Spleen (tissue), 11 donors: ENCODE results near the gene F2RL1. TPM values are rescaled to one million over a fixed set of nuclear protein-coding genes. Genes with fewer than 3 reads are reported as not detected.
"Not testable (repeated sequence)": the region's sequence is repeated elsewhere in the genome, so short reads cannot be mapped to it uniquely, and the experiment has no call there.

Experiments used
- DNase-seq: peaks from one replicate; pipeline ENCODE4 v3.0.0-alpha.2; 2020
- H3K27ac ChIP-seq, 8 donors: fragments of 200-600 bp; sonication (generic) in 7 of 8; 1 replicate in 4 of 8; 2 replicates in 4 of 8; pipeline versions ENCODE4 v1.5.0 to v1.8.0; 2016 to 2021; ENCODE audit warnings: inconsistent platforms in 4 of 8, mild to moderate bottlenecking in 4 of 8, moderate library complexity in 1 of 8
- H3K27me3 ChIP-seq, 7 donors: fragments of 200-600 bp; sonication (generic) in 6 of 7; replicated peaks in 1 of 7; 1 replicate in 4 of 7; 2 replicates in 3 of 7; pipeline versions ENCODE4 v1.5.0 to v1.8.0; 2016 to 2021; ENCODE audit warnings: inconsistent platforms in 3 of 7, mild to moderate bottlenecking in 1 of 7
- H3K36me3 ChIP-seq, 6 donors: fragments of 200-600 bp; sonication (generic) in 5 of 6; 1 replicate in 4 of 6; 2 replicates in 2 of 6; pipeline versions ENCODE4 v1.5.0 to v1.8.0; 2016 to 2021; ENCODE audit warnings: inconsistent platforms in 2 of 6
- H3K4me1 ChIP-seq, 6 donors: fragments of 200-600 bp; sonication (generic) in 5 of 6; 1 replicate in 3 of 6; 2 replicates in 3 of 6; pipeline versions ENCODE4 v1.5.0 to v1.8.0; 2016 to 2021; ENCODE audit warnings: inconsistent platforms in 3 of 6
- H3K4me3 ChIP-seq, 8 donors: fragments of 200-600 bp; sonication (generic) in 7 of 8; 1 replicate in 4 of 8; 2 replicates in 4 of 8; pipeline versions ENCODE4 v1.5.0 to v1.8.0; 2016 to 2021; ENCODE audit warnings: inconsistent platforms in 4 of 8, mild to moderate bottlenecking in 4 of 8, moderate library complexity in 2 of 8
- H3K9me3 ChIP-seq, 8 donors: fragments of 200-600 bp; sonication (generic) in 7 of 8; 1 replicate in 4 of 8; 2 replicates in 4 of 8; pipeline versions ENCODE4 v1.5.0 to v1.8.0; 2016 to 2021; ENCODE audit warnings: inconsistent platforms in 4 of 8
- POLR2A ChIP-seq, 3 donors: fragments of 450-650 bp; IDR thresholded peaks; one replicate each; pipeline ENCODE4 v1.5.1; 2017; ENCODE audit warnings: antibody characterized with exemption in 3 of 3, mild to moderate bottlenecking in 1 of 3
- POLR2AphosphoS5 ChIP-seq, 3 donors: sonication (generic); formaldehyde crosslinking; IDR thresholded peaks; one replicate each; pipeline ENCODE4 v1.5.1; 2017; ENCODE audit warnings: antibody characterized with exemption in 3 of 3
- WGBS, 5 donors: extraction: QIAGEN DNeasy Blood & Tissue Kit in 3 of 5; methylation state at CpG; one replicate each; pipeline versions ENCODE4 v1.1.5 to v1.1.7; 2013 to 2018; 5-methylcytosine and 5-hydroxymethylcytosine counted together
- intact Hi-C: fragments of 100-400 bp; cut with DNase I; formaldehyde crosslinking; loops from one replicate; pipeline ENCODE4 v1.15.0; 2023; ENCODE audit warnings: low total_unique reads
- polyA plus RNA-seq, 3 donors: library from polyadenylated mRNA; stranded (reverse); fragments of 200-250 nt; gene quantifications; one replicate each; pipeline ENCODE4 v1.2.1, GENCODE V29; 2013
- total RNA-seq, 7 donors: library from RNA; depleted of rRNA in 3 of 7; stranded (reverse); fragments of >200 nt in 3 of 7; fragmentation: NEBNext Ultra II Directional in 4 of 7; extraction: Animal tissue kit (Norgen Biotek cat#: 25700) in 4 of 7; gene quantifications; one replicate each; pipeline versions ENCODE4 v1.1.0 to v1.2.1, GENCODE V29; 2016 to 2021
- TF ChIP-seq, protein P1 (sequence below), 11 experiments: fragments of 200-600 bp in 7 of 11; fragments of 450-650 bp in 4 of 11; sonication (generic) in 4 of 11; IDR thresholded peaks in 8 of 11; conservative IDR thresholded peaks in 3 of 11; 1 replicate in 7 of 11; 2 replicates in 4 of 11; pipeline versions ENCODE4 v1.4.0 to v1.8.0; 2016 to 2021; ENCODE audit warnings: antibody characterized with exemption in 11 of 11, inconsistent platforms in 4 of 11, mild to moderate bottlenecking in 1 of 11
- donor health status: healthy with polysubstance abuse.
- donor health status: DM: no; HTN: no; CAD: no; lungs with moderate emphysema.
- donor health status: DM: no; HTN: no; CAD: no.
- donor health status: Bipolar disorder and iron deficiency.
- donor health status: healthy.
- donor health status: DM: no; HTN: no; CAD: no.
- donor health status: DM: yes; HTN: yes; CAD: no.

The F2RL1 gene
- total and polyA plus RNA-seq, 10 donors, result 0.46 to 9.5 (median 4.6) TPM

DNA sequence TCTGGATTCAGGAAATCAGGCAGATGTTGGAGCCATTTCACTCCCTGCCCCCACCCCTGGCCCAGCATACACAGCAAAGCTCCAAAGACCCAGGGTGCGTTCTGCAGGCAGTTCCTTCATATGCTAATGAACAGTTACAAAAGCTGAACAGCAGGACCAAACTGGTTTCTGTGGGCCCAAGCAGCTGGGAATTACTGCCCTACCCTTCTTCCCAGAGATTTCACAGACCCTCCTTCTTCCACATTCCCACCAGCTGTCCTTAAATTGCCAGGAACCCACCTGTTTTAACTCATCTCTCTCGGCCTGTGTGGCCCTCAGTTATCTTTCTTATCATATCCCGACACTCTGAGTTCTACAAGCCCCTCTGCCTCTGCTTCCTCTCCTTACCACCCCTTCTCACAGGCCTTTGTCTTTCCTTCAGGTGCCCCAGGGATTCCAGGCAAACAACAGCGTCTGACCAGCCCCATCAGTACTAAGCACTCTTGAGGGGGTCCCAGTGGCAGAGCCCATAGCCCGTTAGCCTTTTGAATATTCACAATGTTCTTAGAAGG is 10.6 kb upstream of the F2RL1 start:
- DNase-seq, result peak; percentile 30
- H3K4me3 ChIP-seq, result no peak overlapping the region
- H3K9me3 ChIP-seq, result no peaks in the 10 kb centered on the region
- no peak overlapping the region for H3K27ac ChIP-seq
- H3K4me1 ChIP-seq, result no peaks in the 10 kb centered on the region
- intact Hi-C loops, result no loop called here
- WGBS, 5 donors, result 70 to 90% (median 81%) methylated on average over 5 of the region's 5 CpGs
- H3K36me3 ChIP-seq, result no peaks in the 10 kb centered on the region
- H3K27me3 ChIP-seq, result no peaks in the 10 kb centered on the region
- no peak for TF ChIP-seq POLR2AphosphoS5 (IDR thresholded peaks at IDR 0.05)
- TF ChIP-seq, protein P1, sequence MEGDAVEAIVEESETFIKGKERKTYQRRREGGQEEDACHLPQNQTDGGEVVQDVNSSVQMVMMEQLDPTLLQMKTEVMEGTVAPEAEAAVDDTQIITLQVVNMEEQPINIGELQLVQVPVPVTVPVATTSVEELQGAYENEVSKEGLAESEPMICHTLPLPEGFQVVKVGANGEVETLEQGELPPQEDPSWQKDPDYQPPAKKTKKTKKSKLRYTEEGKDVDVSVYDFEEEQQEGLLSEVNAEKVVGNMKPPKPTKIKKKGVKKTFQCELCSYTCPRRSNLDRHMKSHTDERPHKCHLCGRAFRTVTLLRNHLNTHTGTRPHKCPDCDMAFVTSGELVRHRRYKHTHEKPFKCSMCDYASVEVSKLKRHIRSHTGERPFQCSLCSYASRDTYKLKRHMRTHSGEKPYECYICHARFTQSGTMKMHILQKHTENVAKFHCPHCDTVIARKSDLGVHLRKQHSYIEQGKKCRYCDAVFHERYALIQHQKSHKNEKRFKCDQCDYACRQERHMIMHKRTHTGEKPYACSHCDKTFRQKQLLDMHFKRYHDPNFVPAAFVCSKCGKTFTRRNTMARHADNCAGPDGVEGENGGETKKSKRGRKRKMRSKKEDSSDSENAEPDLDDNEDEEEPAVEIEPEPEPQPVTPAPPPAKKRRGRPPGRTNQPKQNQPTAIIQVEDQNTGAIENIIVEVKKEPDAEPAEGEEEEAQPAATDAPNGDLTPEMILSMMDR (IDR thresholded peaks at IDR 0.05 in 8 of 11, conservative IDR thresholded peaks at IDR 0.05 in 3 of 11), result no peak
- TF ChIP-seq POLR2A (IDR thresholded peaks at IDR 0.05), result no peak

DNA sequence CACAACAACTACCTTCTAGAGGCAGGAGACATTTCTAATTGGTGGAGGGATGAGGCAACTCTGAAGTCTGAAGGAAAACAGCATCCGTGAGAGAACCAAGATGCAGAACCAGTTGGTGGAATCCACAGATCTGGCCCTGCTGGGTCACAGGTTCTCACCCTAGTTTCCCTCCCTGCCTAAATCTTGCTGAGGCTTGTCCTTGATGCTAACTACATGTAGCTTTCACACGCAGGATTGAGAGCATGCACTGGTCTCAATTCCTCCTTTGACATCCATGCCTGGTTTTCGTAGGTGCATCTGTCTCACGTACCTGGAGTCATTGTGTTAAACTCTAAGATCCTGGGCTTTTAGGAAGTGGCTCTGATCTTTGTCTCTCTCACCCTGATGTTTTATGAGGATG is 9.7 kb upstream of the F2RL1 start:
- intact Hi-C loops, result no loop called here
- no peak overlapping the region for H3K4me3 ChIP-seq
- 79 to 93% (median 88%) methylated on average over 4 of the region's 4 CpGs for WGBS, 5 donors
- no peaks in the 10 kb centered on the region for H3K27me3 ChIP-seq
- H3K9me3 ChIP-seq, result no peaks in the 10 kb centered on the region
- no peaks in the 10 kb centered on the region for H3K36me3 ChIP-seq
- DNase-seq, result no peak
- H3K4me1 ChIP-seq, result no peaks in the 10 kb centered on the region
- no peak overlapping the region for H3K27ac ChIP-seq
- TF ChIP-seq POLR2AphosphoS5 (IDR thresholded peaks at IDR 0.05) (no peak), POLR2A (IDR thresholded peaks at IDR 0.05) (no peak)
- TF ChIP-seq, protein P1 (IDR thresholded peaks at IDR 0.05 in 8 of 11, conservative IDR thresholded peaks at IDR 0.05 in 3 of 11), result no peak

DNA sequence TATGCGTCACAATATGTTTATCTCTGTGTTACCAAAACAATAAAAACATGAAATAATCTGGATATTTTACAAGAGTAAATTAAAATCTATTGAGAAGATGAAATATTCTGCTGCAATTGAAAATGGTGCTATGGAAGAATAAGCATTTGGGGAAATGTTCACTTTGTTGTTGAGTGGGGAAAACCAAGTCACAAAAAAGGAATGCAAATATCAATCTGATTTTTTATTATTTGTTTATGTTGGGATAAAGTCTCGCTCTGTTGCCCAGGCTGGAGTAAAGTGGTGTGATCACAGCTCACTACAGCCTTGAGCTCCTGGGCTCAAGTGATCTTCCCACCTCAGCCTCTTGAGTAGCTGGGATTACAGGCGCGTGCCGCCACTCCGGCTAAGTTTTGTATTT is 8.6 kb upstream of the F2RL1 start:
- Histone ChIP-seq H3K27me3 (peaks cover 0 to 8% (median 0%) of the 10 kb centered on the region in 7 donors), H3K36me3 (no peaks in the 10 kb centered on the region), H3K4me1 (no peaks in the 10 kb centered on the region), H3K27ac (no peak overlapping the region), H3K4me3 (no peak overlapping the region), H3K9me3 (no peaks in the 10 kb centered on the region)
- TF ChIP-seq, protein P1 (IDR thresholded peaks at IDR 0.05 in 8 of 11, conservative IDR thresholded peaks at IDR 0.05 in 3 of 11), result no peak
- TF ChIP-seq POLR2A (IDR thresholded peaks at IDR 0.05) (no peak), POLR2AphosphoS5 (IDR thresholded peaks at IDR 0.05) (no peak)
- WGBS, 5 donors, result 89 to 99% (median 96%) methylated on average over 6 of the region's 6 CpGs
- intact Hi-C loops, result no loop called here
- DNase-seq, result no peak

DNA sequence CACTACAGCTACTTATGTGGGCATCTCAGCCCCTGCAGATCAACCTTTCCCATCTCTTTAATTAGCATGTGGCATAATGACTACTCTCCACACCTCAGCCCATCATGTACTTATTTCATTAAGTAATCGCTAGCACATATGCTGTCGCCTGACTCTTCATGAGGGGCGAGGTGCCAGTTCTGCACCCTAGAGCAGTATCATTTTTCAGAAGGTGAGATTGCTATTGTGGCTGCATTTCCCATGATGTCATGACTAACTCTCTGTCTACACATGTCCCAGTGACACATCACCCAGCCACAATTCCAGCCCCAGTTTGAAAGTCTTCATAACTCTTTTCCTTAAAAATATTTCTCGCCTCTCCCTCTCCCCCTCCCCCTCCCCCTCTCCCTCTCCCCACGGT is 7.6 kb upstream of the F2RL1 start:
- Histone ChIP-seq H3K27me3 (peaks cover 0 to 9% (median 0%) of the 10 kb centered on the region in 7 donors), H3K9me3 (no peaks in the 10 kb centered on the region), H3K36me3 (no peaks in the 10 kb centered on the region), H3K4me3 (no peak overlapping the region), H3K4me1 (no peaks in the 10 kb centered on the region), H3K27ac (no peak overlapping the region)
- WGBS, 5 donors, result 91 to 97% (median 93%) methylated on average over 5 of the region's 5 CpGs
- no peak for DNase-seq
- TF ChIP-seq POLR2A (IDR thresholded peaks at IDR 0.05) (no peak), POLR2AphosphoS5 (IDR thresholded peaks at IDR 0.05) (no peak)
- TF ChIP-seq, protein P1 (IDR thresholded peaks at IDR 0.05 in 8 of 11, conservative IDR thresholded peaks at IDR 0.05 in 3 of 11), result no peak
- intact Hi-C loops, result no loop called here

DNA sequence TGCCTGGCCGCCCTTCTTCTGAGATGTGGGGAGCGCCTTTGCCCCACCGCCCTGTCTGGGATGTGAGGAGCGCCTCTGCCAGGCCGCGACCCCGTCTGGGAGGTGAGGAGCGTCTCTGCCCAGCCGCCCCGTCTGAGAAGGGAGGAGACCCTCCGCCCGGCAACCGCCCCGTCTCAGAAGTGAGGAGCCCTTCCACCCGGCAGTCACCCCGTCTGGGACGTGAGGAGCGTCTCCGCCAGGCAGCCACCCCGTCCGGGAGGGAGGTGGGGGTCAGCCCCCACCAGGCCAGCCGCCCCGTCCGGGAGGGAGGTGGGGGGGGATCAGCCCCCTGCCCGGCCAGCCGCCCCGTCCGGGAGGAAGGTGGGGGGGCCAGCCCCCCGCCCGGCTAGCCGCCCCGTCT is 6.6 kb upstream of the F2RL1 start:
- H3K4me3 ChIP-seq, intact Hi-C loops, H3K36me3 ChIP-seq, H3K9me3 ChIP-seq, H3K4me1 ChIP-seq, H3K27ac ChIP-seq: not testable (repeated sequence)
- WGBS, 5 donors, result 93 to 100% (median 95%) methylated on average over 4 to 32 of the region's 32 CpGs
- H3K27me3 ChIP-seq, result peaks cover 0 to 13% (median 0%) of the 10 kb centered on the region in 7 donors
- DNase-seq, result peak; percentile 56
